CMK (cell line): ENCODE results near the gene NCK2.

ENCODE experiments used
- DNase-seq: peaks from one replicate; pipeline ENCODE4 v3.0.0-alpha.2; 2010; ENCODE audit warnings: low read depth

The NCK2 gene

DNA sequence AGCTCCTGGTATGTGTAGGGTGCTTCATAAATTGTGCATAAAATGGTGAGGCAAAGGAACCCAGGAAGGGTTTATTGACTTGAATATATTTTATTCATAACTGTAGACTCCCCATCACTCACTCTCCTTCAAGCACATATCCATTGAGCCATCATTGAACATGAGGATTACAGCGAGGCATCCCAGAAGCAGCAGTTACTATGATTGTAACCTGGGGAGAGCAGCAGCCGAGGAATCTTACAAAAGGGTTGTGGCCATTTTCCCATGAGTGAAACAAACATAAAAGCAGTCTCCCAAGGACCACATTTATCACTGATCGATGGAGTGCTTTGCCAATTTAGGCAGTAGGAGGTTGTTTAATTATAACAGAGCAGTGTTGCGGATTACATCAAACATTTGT lies 183.4 kb downstream of the NCK2 start:
- DNase-seq, result no peak

DNA sequence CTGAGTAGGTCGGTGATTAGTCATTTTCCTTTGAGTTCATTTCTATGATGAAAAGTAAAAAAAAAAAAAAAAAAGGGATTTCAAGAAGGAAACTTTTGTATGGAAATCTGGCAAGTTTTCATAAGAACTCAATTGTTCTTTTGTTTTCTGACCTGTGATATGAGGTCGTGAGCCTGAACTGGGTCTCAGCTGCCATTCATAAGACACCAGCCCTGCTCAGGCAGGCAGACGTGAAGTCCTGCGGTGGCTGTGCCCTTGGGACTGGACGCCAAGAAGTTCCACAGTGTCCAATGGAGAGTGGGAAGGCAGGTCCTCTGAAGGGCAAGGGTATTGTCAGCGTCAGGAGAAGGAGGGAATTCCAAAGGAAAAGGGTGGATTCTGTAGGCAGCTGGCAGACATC lies 183.9 kb downstream of the NCK2 start:
- DNase-seq, result no peak

DNA sequence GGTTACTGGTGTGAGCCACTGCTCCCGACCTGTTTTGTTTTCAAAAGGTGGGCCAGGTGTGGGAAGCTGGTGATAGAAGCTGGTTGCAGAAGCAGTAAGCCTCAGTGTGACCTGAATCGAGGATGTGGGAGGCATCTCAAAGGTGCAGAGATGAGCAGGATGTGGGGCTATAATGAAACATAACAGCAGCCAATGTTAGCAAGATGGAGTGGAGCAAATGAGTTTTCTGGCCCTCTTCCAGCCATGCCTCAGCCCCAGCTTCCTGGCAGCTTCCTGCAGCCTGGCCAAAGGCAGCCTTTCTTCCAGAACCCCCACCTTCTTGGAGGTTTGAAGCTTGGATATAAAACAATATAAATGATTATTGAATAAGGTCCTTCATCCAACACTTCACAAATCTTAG lies 184.8 kb downstream of the NCK2 start:
- DNase-seq, result no peak

DNA sequence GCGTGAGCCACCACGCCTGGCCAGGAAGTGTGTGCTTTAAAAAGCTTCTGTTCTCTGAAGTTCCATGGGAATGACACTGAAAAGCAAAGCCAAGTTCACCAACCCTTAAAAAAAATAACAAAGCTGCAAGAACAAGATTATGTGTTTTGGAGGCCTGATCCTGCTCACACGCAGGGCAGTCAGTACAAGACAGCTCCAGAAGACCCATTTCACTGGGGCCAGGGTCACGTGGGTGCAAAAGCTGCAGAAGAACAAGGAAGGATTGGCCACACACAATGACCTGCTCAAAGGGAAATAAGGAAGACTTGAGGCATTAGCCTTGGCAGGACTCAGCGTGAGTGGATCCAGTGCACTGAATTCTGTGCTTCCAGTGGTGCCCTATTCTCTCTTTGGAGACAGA lies 187.9 kb downstream of the NCK2 start:
- no peak for DNase-seq

DNA sequence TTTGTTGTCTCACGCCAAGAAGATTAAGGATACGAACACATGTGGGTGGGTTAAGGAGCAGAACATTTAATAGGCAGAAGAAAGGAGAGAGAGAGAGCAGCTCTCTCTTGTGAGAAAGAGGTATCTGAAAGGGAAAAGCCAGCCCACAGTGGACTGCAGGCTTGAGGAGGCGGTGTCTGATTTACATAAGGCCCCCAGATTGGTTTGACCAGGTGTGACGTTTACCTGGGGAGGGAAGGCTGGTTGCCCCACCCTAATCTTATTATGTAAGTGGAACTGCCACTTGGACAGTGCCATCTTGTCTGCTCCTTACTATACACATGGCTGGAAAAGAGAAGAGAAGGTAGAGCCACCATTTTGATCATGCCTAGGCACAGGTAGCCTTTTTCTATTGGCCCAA lies 189.2 kb downstream of the NCK2 start:
- no peak for DNase-seq

DNA sequence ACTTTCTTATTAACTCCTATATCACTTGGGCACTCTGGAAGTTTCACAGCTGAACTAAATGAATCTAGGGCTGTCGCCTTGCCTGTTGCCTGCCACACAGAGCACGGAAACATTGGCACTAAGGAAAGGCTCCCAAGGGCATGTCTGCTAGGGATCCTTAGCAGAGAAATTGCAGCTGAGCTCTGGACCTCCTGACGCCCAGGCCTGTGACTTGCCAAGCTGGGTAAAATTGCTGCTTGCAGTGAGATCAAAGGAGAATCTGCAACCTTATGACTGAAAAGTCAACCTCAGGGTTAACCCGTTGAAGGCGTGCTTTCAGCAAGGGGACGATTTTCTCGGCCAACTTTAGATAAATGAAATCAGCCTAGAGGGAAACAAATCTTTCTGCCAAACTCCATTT lies 189.8 kb downstream of the NCK2 start:
- no peak for DNase-seq

DNA sequence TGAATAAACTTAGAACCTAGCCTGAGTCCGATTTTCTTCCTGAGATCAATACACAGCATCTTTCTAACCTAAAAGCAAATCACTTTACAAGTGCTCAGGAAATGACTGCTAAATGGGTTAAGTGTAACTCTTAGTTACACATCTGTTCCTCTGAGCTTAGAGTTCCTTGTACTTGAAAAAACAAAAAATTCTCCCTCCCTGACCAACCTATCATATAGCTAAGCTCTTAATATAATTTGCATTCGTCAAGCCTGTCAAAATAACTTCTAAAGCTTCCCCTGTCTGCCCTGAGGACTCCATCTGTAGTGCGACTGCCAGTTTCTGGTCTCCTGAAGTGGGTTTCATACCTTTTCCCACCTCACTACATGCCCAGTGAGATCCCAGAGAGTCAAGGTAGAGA lies 190.4 kb downstream of the NCK2 start:
- no peak for DNase-seq

DNA sequence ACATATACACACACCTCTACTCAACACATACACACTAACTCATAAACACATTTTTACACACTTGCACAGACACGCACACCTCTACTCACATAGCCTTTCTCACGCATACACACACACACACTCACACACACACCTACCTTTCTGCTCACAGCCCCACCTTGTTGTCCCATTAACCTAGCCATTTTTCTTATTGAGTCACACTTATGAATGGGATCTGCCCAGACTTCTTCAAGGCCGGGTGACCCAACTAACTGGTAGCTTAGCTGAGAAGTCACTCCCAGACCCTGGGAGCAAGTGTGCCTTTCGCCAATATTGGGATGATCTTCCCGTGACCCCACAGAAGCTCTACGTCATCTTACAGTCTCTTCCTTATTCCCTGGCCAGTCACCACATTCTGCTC lies 192.2 kb downstream of the NCK2 start:
- no peak for DNase-seq

GRCh38 chr2:105937498-105938097 lies 192.9 kb downstream of the NCK2 start:
- DNase-seq, result no peak
